Neural crest cell (in vitro differentiated cells): Measurements from ENCODE around the gene PLOD2. TPM values are rescaled to one million over a fixed set of nuclear protein-coding genes. Genes with fewer than 3 reads are reported as not detected.

Experiments
- DNase-seq: peaks from one replicate; pipeline ENCODE4 v3.0.0; 2021; ENCODE audit warnings: low read depth, mixed read lengths, low spot score
- H3K27ac Mint-ChIP-seq: one replicate; pipeline ENCODE4 v1.8.0; 2021; ENCODE audit warnings: mild to moderate bottlenecking, mixed read lengths; ENCODE audit not compliant: unreplicated experiment
- H3K27me3 Mint-ChIP-seq: 2 replicates; pipeline ENCODE4 v1.8.0; 2021; ENCODE audit warnings: low read depth, mild to moderate bottlenecking, mixed read lengths
- H3K36me3 Mint-ChIP-seq: 2 replicates; pipeline ENCODE4 v1.8.0; 2021; ENCODE audit warnings: low read depth, mild to moderate bottlenecking, mixed read lengths
- H3K4me1 Mint-ChIP-seq: 2 replicates; pipeline ENCODE4 v1.8.0; 2021; ENCODE audit warnings: mixed read lengths
- H3K4me3 Mint-ChIP-seq: one replicate; pipeline ENCODE4 v1.8.0; 2021; ENCODE audit warnings: mild to moderate bottlenecking, mixed read lengths
- H3K9me3 Mint-ChIP-seq: 2 replicates; pipeline ENCODE4 v1.8.0; 2021; ENCODE audit warnings: mixed read lengths
- CTCF ChIP-seq: fragments of 200-600 bp; sonication (generic); conservative IDR thresholded peaks from 2 replicates; pipeline ENCODE4 v1.5.0; 2021; ENCODE audit warnings: antibody characterized with exemption, mild to moderate bottlenecking
- total RNA-seq: library from RNA; stranded (reverse); gene quantifications from 2 replicates; pipeline ENCODE4 v1.2.1, GENCODE V29; 2021

The PLOD2 gene
- total RNA-seq, 1 donor from 2014 or later, result 12.7 TPM

GRCh38 chr3:146050691-146051090 is 110.3 kb downstream of the PLOD2 start:
- no peak for TF ChIP-seq CTCF
- Mint-ChIP-seq H3K9me3 (peaks cover 8% of the 10 kb centered on the region), H3K27ac (no peak overlapping the region), H3K4me1 (peaks cover 3% of the 10 kb centered on the region), H3K27me3 (no peaks in the 10 kb centered on the region), H3K36me3 (no peaks in the 10 kb centered on the region), H3K4me3 (no peak overlapping the region)
- DNase-seq, result no peak

GRCh38 chr3:146047485-146047884 is 113.5 kb downstream of the PLOD2 start:
- Mint-ChIP-seq H3K36me3 (no peaks in the 10 kb centered on the region), H3K27me3 (no peaks in the 10 kb centered on the region), H3K4me1 (peaks cover 2% of the 10 kb centered on the region), H3K27ac (no peak overlapping the region), H3K4me3 (no peak overlapping the region), H3K9me3 (peaks cover 8% of the 10 kb centered on the region)
- no peak for DNase-seq
- TF ChIP-seq CTCF, result no peak

- H3K27me3 Mint-ChIP-seq, result no peaks in the 10 kb centered on the region
- H3K4me1 Mint-ChIP-seq, result no peaks in the 10 kb centered on the region
- DNase-seq, result no peak
- H3K27ac Mint-ChIP-seq, result no peak overlapping the region
- TF ChIP-seq CTCF, result no peak
- H3K4me3 Mint-ChIP-seq, result no peak overlapping the region
- H3K36me3 Mint-ChIP-seq, result no peaks in the 10 kb centered on the region
- H3K9me3 Mint-ChIP-seq, result peaks cover 8% of the 10 kb centered on the region
Observed at GRCh38 chr3:146044046-146044445, 116.9 kb downstream of the PLOD2 start.

- TF ChIP-seq CTCF, result no peak
- H3K27me3 Mint-ChIP-seq, result no peaks in the 10 kb centered on the region
- no peaks in the 10 kb centered on the region for H3K36me3 Mint-ChIP-seq
- no peak overlapping the region for H3K4me3 Mint-ChIP-seq
- no peaks in the 10 kb centered on the region for H3K9me3 Mint-ChIP-seq
- H3K27ac Mint-ChIP-seq, result no peak overlapping the region
- no peak for DNase-seq
- no peaks in the 10 kb centered on the region for H3K4me1 Mint-ChIP-seq
Observed at GRCh38 chr3:146040630-146041029, 120.4 kb downstream of the PLOD2 start.

- no peak overlapping the region for H3K27ac Mint-ChIP-seq
- no peak for DNase-seq
- H3K4me3 Mint-ChIP-seq, result no peak overlapping the region
- no peaks in the 10 kb centered on the region for H3K4me1 Mint-ChIP-seq
- H3K27me3 Mint-ChIP-seq, result no peaks in the 10 kb centered on the region
- no peak for TF ChIP-seq CTCF
- H3K9me3 Mint-ChIP-seq, result no peaks in the 10 kb centered on the region
- H3K36me3 Mint-ChIP-seq, result no peaks in the 10 kb centered on the region
Observed at GRCh38 chr3:146037697-146038096, 123.3 kb downstream of the PLOD2 start.

GRCh38 chr3:146036281-146036680 is 124.7 kb downstream of the PLOD2 start:
- Mint-ChIP-seq H3K36me3 (peaks cover 2% of the 10 kb centered on the region), H3K27ac (no peak overlapping the region), H3K27me3 (no peaks in the 10 kb centered on the region), H3K9me3 (no peaks in the 10 kb centered on the region), H3K4me1 (no peaks in the 10 kb centered on the region), H3K4me3 (no peak overlapping the region)
- no peak for DNase-seq
- TF ChIP-seq CTCF, result no peak
